HG02852 (cell line): ENCODE measurements around the gene GM2A.
"Not testable (repeated sequence)": the region's sequence is repeated elsewhere in the genome, so short reads cannot be mapped to it uniquely, and the experiment has no call there.

Source experiments
- ATAC-seq: cut with Tn5 transposase; IDR thresholded peaks from one replicate; pipeline ENCODE4 v1.9.1; 2021; ENCODE audit warnings: mild to moderate bottlenecking, moderate library complexity; ENCODE audit not compliant: unreplicated experiment

The GM2A gene

GRCh38 chr5:151251001-151251551 is 1.9 kb upstream of the GM2A start:
- ATAC-seq = no peak

GRCh38 chr5:151251621-151252020 is 1.4 kb upstream of the GM2A start:
- ATAC-seq = no peak

GRCh38 chr5:151253605-151253950 is 593 bp downstream of the GM2A start:
- ATAC-seq = no peak

GRCh38 chr5:151254556-151254955 is 1.6 kb downstream of the GM2A start:
- no peak for ATAC-seq

GRCh38 chr5:151254990-151255389 is 2.0 kb downstream of the GM2A start:
- ATAC-seq = not testable (repeated sequence)

- ATAC-seq = peak; percentile 42
Measured at GRCh38 chr5:151255621-151256286, 2.8 kb downstream of the GM2A start.

GRCh38 chr5:151257731-151258181 is 4.8 kb downstream of the GM2A start:
- peak; percentile 24 for ATAC-seq

- no peak for ATAC-seq
Measured at GRCh38 chr5:151258201-151258611, 5.2 kb downstream of the GM2A start.

- no peak for ATAC-seq
Measured at GRCh38 chr5:151258816-151259215, 5.8 kb downstream of the GM2A start.

GRCh38 chr5:151259931-151260330 is 6.9 kb downstream of the GM2A start:
- no peak for ATAC-seq

GRCh38 chr5:151262532-151262931 is 9.5 kb downstream of the GM2A start:
- no peak for ATAC-seq

- peak; percentile 72 for ATAC-seq
Measured at GRCh38 chr5:151264113-151264512, 11.1 kb downstream of the GM2A start.

GRCh38 chr5:151267491-151268260 is 14.7 kb downstream of the GM2A start:
- ATAC-seq = no peak

GRCh38 chr5:151270599-151270998 is 17.6 kb downstream of the GM2A start:
- ATAC-seq = peak; percentile 96

GRCh38 chr5:151271336-151271735 is 18.4 kb downstream of the GM2A start:
- ATAC-seq = no peak

- ATAC-seq = no peak
Measured at GRCh38 chr5:151274666-151275065, 21.7 kb downstream of the GM2A start.

GRCh38 chr5:151275803-151276202 is 22.8 kb downstream of the GM2A start:
- ATAC-seq = no peak

GRCh38 chr5:151278845-151279244 is 25.9 kb downstream of the GM2A start:
- ATAC-seq = no peak

GRCh38 chr5:151280443-151280842 is 27.5 kb downstream of the GM2A start:
- ATAC-seq = no peak

- ATAC-seq = no peak
Measured at GRCh38 chr5:151281001-151281639, 28.1 kb downstream of the GM2A start.

GRCh38 chr5:151283120-151283825 is 30.3 kb downstream of the GM2A start:
- ATAC-seq = no peak
